ENCODE measurements around the gene NAAA. TPM values are rescaled to one million over a fixed set of nuclear protein-coding genes. Genes with fewer than 3 reads are reported as not detected.

NAAA gene
- total RNA-seq, 1 experiment from 2014 or later: 2.7 TPM

DNA sequence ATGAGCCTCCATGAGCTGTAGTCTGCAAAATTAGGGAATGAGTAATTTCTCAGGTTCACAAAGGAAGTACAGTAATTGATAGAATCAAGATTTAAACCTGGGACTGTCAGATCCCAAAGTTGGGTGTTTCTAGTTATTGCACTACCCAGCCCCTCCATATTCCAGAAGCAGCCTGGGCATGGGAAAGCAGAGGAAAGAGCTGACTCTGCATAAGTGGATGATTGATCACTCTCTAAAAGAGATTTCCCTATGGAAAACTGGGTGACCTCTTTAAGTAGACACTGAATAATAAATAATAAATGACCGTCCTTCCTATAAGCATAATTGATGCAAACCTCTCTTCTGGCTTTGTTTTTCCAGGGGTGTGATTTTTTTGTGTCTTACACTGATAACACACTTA is 5.2 kb downstream of the NAAA start:
- H3K27ac ChIP-seq (ENCODE audit: insufficient read length, low read depth, low read length): no peak overlapping the region
- H3K14ac ChIP-seq (ENCODE audit: insufficient read depth, low read length): no peak overlapping the region
- H4K20me1 ChIP-seq (ENCODE audit: control insufficient read depth, insufficient read depth, insufficient read length): no peaks in the 10 kb centered on the region
- Mint-ChIP-seq H3K27ac (no peak overlapping the region), H3K4me3 (no peak overlapping the region), H3K27me3 (ENCODE audit: low read depth) (peaks cover 13% of the 10 kb centered on the region), H3K4me1 (peaks cover 5 to 8% of the 10 kb centered on the region in 2 experiments; a peak in 3 of 4 replicates), H3K36me3 (ENCODE audit: insufficient read depth in 1 of 3, low read depth in 3 of 3) (no peaks in the 10 kb centered on the region; a peak in 1 of 7 replicates), H3K9me3 (no peaks in the 10 kb centered on the region; a peak in 2 of 5 replicates)
- H3K23me2 ChIP-seq (ENCODE audit: insufficient read length, low read depth, low read length, poor library complexity, severe bottlenecking): peaks cover 10% of the 10 kb centered on the region
- no peak overlapping the region for H2AFZ ChIP-seq (ENCODE audit: low read length)
- H3K4me2 ChIP-seq (ENCODE audit: insufficient read depth, insufficient read length, low read length): no peak overlapping the region
- no peak overlapping the region for H3K4ac ChIP-seq (ENCODE audit: low read depth, low read length)
- no peak overlapping the region for H2BK20ac ChIP-seq (ENCODE audit: low read depth, low read length, poor library complexity, severe bottlenecking)
- TF ChIP-seq CTCF (conservative IDR thresholded peaks at IDR 0.05): no peak
- no peak for DNase-seq
- H2BK12ac ChIP-seq (ENCODE audit: insufficient read length, low read depth, low read length): no peak overlapping the region
- no peak overlapping the region for H3K9ac ChIP-seq (ENCODE audit: extremely low read depth, insufficient read length, low read length)
- H4K8ac ChIP-seq (replicated peaks; ENCODE audit: insufficient read length, low read depth, low read length): no peak overlapping the region
- H3T11ph ChIP-seq (ENCODE audit: low read length): no peak overlapping the region
- H3K27me3 ChIP-seq (ENCODE audit: insufficient read depth, low read length): no peaks in the 10 kb centered on the region; the same call in 1 of the 2 replicates
- H4K5ac ChIP-seq (ENCODE audit: insufficient read length, low read depth, low read length): no peak overlapping the region
- no peak overlapping the region for H3K56ac ChIP-seq (ENCODE audit: insufficient read length, low read depth, low read length)
- no peaks in the 10 kb centered on the region for H3K9me3 ChIP-seq (ENCODE audit: control insufficient read depth, low read depth, low read length)
- no peak overlapping the region for H4K91ac ChIP-seq (ENCODE audit: insufficient read length, low read depth, low read length)
- H3K4me1 ChIP-seq (ENCODE audit: insufficient read depth, low read length): no peaks in the 10 kb centered on the region
- H3K79me2 ChIP-seq (ENCODE audit: insufficient read depth, low read length): 0 out of 2 replicates have a peak, but pooled peaks cover 2% of the 10 kb centered on the region
- no peak overlapping the region for H2BK15ac ChIP-seq (ENCODE audit: low read depth, low read length)
- H2BK5ac ChIP-seq (ENCODE audit: insufficient read length, low read length): no peak overlapping the region
- no peak overlapping the region for H2BK120ac ChIP-seq (ENCODE audit: low read depth, low read length, poor library complexity, severe bottlenecking)
- no CpG with 5 or more reads among the region's 1 CpG for WGBS (ENCODE audit: extremely low coverage, insufficient read length, low lambda C conversion rate)
- no peak overlapping the region for H2AK5ac ChIP-seq (ENCODE audit: insufficient read length, low read length)
- H3K23ac ChIP-seq (ENCODE audit: insufficient read length, low read depth, low read length): no peak overlapping the region
- H3K79me1 ChIP-seq (ENCODE audit: insufficient read depth, low read depth, low read length, poor library complexity, severe bottlenecking): no peaks in the 10 kb centered on the region
- no peak overlapping the region for H3K18ac ChIP-seq (ENCODE audit: insufficient read length, low read depth, low read length)
